Spinal cord (tissue), 10 donors: Measurements from ENCODE around the gene ABHD13. TPM values are rescaled to one million over a fixed set of nuclear protein-coding genes. Genes with fewer than 3 reads are reported as not detected.
"Not testable (repeated sequence)": the region's sequence is repeated elsewhere in the genome, so short reads cannot be mapped to it uniquely, and the experiment has no call there.

Experiments used
- DNase-seq, 6 donors: peaks; one replicate each; pipeline versions ENCODE4 v3.0.0 to v3.0.0-alpha.2; 2013 to 2015; ENCODE audit warnings: low spot score in 6 of 6, low read depth in 4 of 6
- H3K27ac ChIP-seq: one replicate; pipeline ENCODE4 v1.5.1; 2013; ENCODE audit warnings: low read depth, low read length, control low read depth
- H3K27me3 ChIP-seq: one replicate; pipeline ENCODE4 v1.6.1; 2013; ENCODE audit warnings: low read length; ENCODE audit not compliant: control insufficient read depth, insufficient read depth
- H3K36me3 ChIP-seq: one replicate; pipeline ENCODE4 v1.6.1; 2013; ENCODE audit warnings: low read length; ENCODE audit not compliant: control insufficient read depth, insufficient read depth
- H3K4me1 ChIP-seq: one replicate; pipeline ENCODE4 v1.6.1; 2013; ENCODE audit warnings: low read length; ENCODE audit not compliant: control insufficient read depth, insufficient read depth
- H3K4me3 ChIP-seq: one replicate; pipeline ENCODE4 v1.5.1; 2013; ENCODE audit warnings: low read depth, low read length, control low read depth
- H3K9me3 ChIP-seq: one replicate; pipeline ENCODE4 v1.6.1; 2013; ENCODE audit warnings: low read length; ENCODE audit not compliant: control insufficient read depth, insufficient read depth
- WGBS: methylation state at CpG from one replicate; pipeline ENCODE4 v1.1.5; 2013; ENCODE audit warnings: missing lambda C conversion rate; ENCODE audit not compliant: insufficient coverage; 5-methylcytosine and 5-hydroxymethylcytosine counted together
- polyA plus RNA-seq, 2 donors: library from polyadenylated mRNA; unstranded; fragments of 120-200 nt; gene quantifications; one replicate each; pipeline ENCODE4 v1.2.1, GENCODE V29; 2013; ENCODE audit not compliant: insufficient read length in 2 of 2
- total RNA-seq, 2 donors: library from RNA; depleted of rRNA in 1 of 2; stranded (reverse); fragments of 120-200 nt in 1 of 2; fragments of >200 nt in 1 of 2; gene quantifications; one replicate each; pipeline versions ENCODE4 v1.2.3 to v1.2.4, GENCODE V29; 2013 to 2014
- donor health status: healthy.

The ABHD13 gene
- total and polyA plus RNA-seq, 4 donors, result 8.2 to 15.0 (median 10.0) TPM

DNA sequence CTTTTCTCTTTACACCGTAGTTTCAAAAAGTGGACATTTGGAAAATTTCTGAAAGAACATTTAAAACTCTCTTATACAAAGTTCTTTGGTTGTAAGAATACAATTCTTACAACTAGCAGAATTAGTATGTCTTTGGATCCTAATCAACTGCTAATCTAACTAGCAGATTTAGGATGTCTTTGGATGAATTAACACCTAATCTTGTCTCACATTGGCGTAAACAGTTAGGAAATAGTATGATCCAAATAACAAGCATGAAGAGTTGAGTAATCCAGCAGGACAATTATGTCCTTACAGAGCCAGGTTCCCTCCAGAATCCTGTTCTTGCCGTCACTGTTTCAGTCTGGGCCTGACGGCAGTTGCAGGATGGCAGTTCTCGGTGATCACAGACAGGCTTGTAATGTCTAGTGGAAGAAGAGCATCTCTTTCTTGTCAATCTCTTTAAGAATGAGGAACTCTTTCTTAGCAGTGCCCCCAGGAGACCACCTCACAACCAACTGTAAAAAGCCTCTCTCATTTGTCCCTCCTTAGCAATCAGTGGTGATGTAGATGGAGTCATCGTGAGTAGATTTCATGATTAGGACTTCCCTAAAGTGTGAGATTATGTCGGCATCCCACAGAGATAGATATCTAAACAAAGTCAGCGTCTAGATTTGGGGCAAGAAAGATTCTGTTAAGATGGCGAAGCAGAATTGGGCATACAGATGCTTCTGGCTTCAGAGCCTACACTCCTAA lies 45.6 kb downstream of the ABHD13 start:
- H3K4me1 ChIP-seq, result no peaks in the 10 kb centered on the region
- no peak overlapping the region for H3K27ac ChIP-seq
- H3K4me3 ChIP-seq, result no peak overlapping the region
- no peaks in the 10 kb centered on the region for H3K27me3 ChIP-seq
- H3K9me3 ChIP-seq, result no peaks in the 10 kb centered on the region
- no peaks in the 10 kb centered on the region for H3K36me3 ChIP-seq
- 80% methylated on average over 1 of the region's 9 CpGs for WGBS
- no peak for DNase-seq

DNA sequence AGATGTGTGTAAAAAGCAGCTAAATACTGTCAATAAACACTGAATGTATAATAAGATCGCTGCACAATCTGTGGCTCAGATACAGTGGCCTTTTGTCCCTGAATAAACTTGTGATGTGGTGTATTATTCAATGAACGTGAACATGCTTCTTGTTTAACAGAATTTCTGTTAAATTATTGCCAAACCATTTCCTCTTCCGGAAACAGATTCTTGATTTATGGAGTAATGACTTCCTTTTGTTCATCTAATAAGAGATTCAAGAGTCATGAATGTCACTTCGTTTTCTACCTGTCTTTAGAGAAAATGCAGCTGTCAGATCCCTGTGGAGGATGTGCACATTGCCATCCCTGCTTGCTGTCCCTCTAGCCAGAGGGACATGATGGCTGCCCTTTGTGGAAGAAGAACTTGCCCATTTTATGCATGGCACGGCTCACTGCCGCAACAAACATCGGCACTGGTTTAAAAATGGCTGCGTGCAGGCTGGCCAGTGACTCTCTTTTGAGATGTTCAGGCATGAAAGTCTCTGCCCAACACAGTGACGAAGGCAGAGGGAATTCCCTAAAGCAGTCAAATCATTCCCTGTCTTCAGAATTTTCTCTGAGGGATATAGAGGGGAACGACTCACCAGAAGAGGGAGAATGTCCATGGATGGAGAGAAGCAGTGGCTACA lies 48.3 kb downstream of the ABHD13 start:
- Histone ChIP-seq H3K4me3 (no peak overlapping the region), H3K4me1 (no peaks in the 10 kb centered on the region), H3K27ac (no peak overlapping the region), H3K36me3 (no peaks in the 10 kb centered on the region), H3K27me3 (no peaks in the 10 kb centered on the region), H3K9me3 (no peaks in the 10 kb centered on the region)
- no peak for DNase-seq
- 80% methylated on average over 6 of the region's 10 CpGs for WGBS

DNA sequence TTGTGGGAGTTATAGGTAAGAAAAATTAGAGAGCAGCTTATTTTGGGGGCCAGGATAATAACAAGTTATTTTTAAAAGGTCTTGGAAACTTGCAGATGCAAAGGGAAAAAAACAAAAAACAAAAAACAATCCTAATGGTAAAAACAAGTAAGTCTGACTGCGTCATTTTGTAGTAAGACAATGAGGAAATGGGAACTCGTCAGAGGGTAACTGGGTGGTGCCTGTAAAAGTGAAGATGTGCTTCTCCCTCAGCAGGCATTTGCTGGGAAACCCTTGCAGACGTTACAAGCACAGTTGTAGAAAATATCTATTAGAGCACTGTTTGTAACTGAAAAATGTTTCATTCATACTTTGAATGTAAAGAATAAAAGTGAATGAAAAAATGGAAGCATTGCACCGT lies 49.2 kb downstream of the ABHD13 start:
- Histone ChIP-seq H3K27ac (no peak overlapping the region), H3K36me3 (no peaks in the 10 kb centered on the region), H3K4me3 (no peak overlapping the region), H3K27me3 (no peaks in the 10 kb centered on the region), H3K4me1 (no peaks in the 10 kb centered on the region), H3K9me3 (no peaks in the 10 kb centered on the region)
- WGBS, result 80% methylated on average over 2 of the region's 4 CpGs
- DNase-seq, result no peak

DNA sequence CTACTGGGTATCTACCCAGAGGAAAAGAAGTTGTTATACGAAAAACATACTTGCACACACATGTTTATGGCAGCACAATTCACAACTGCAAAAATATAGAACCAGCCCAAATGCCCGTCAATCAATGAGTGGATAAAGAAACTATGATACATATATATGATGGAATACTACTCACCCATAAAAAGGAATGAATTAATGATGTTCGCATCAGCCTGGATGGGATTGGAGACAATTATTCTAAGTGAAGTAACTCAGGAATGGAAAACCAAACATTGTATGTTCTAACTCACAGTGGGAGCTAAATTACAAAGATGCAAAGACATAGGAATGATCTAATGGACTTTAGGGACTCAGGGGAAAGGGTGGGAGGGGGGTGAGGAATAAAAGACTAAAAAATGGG lies 49.7 kb downstream of the ABHD13 start:
- no CpG with 5 or more reads among the region's 3 CpGs for whole genome bisulfite sequencing
- not testable (repeated sequence) for H3K36me3 ChIP-seq, H3K4me1 ChIP-seq, H3K27ac ChIP-seq, H3K4me3 ChIP-seq, H3K27me3 ChIP-seq, DNase-seq, H3K9me3 ChIP-seq

DNA sequence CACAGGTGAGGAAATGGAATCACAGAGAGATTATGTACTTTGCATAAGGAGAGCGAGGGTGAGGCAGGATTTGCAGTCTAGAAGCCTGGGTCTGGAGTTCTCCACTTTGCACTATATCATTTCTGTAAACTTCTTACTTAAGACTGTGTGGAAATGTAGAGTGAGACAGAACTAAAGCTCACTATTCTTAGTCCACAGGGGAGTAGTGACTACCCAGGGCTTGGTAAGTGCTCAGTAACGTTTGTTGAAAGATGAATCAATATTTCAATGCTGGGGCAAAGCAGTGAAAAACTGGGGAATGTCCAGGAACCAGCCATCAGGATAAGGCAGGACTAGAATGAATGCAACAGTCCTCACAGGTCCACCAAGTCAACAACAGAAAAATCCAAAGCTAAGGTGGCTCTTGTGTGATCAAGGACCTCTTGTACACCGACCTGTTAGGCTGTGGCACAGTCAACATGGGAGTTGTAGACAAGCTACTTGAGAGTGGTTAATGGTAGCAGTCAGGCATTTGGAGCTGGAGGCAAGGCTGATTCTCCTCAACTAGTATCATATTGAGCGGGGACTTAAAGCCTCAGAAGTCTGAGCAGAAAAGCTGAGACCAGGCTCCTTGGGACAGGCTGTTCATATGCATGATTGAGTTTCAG lies 50.4 kb downstream of the ABHD13 start:
- DNase-seq, result no peak
- Histone ChIP-seq H3K27ac (no peak overlapping the region), H3K27me3 (no peaks in the 10 kb centered on the region), H3K4me1 (no peaks in the 10 kb centered on the region), H3K36me3 (no peaks in the 10 kb centered on the region), H3K4me3 (no peak overlapping the region), H3K9me3 (no peaks in the 10 kb centered on the region)
- WGBS, result 100% methylated on average over 1 of the region's 4 CpGs

DNA sequence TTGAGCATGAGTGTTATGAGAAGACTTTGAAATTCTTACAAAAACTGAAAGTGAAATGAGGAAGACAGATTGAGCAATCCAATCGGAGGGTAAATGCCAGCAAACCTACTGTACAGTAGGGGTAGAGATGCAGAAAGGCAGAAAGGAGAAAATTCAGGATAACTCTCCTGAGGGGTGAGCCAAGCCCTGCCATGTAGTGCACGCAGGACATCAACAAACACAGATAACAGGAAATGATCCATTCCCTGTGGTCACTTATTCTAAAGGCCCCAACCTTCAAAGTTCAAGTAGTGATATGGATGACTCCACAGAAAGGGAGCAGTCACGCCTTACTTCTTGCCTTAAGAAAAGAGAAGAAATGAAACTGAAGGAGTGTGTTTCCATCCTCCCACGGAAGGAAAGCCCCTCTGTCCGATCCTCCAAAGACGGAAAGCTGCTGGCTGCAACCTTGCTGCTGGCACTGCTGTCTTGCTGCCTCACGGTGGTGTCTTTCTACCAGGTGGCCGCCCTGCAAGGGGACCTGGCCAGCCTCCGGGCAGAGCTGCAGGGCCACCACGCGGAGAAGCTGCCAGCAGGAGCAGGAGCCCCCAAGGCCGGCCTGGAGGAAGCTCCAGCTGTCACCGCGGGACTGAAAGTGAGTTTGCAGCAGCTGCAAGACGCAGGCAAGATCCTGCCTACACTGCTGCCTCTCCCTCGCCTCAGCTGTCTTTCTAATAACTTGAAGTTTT lies 51.6 kb downstream of the ABHD13 start, which contains the start of gene TNFSF13B:
Gene TNFSF13B, plus strand, starts transcription at position 118 of the 728 bp plus-strand sequence. Its CDS starts 178 bp downstream, at position 296.
- 25% methylated on average over 14 of the region's 16 CpGs for WGBS
- DNase-seq, result peak in 1 of 6 donors; percentile 11
- peak within 1 kb of the TSS; percentile 11 for H3K4me3 ChIP-seq

GRCh38 chr13:108270442-108270841 lies 52.2 kb downstream of the ABHD13 start:
- Histone ChIP-seq H3K4me3 (peak overlapping the region; percentile 11), H3K27ac (no peak overlapping the region)
- 80% methylated on average over 2 of the region's 3 CpGs for WGBS

More for the DNA sequence above, 51.6 kb downstream of the ABHD13 start, which contains the start of gene TNFSF13B:
- Histone ChIP-seq H3K27ac (no peak within 1 kb of the TSS), H3K27me3 (no peaks in the 10 kb centered on the region), H3K36me3 (no peaks in the 10 kb centered on the region), H3K9me3 (no peaks in the 10 kb centered on the region), H3K4me1 (no peaks in the 10 kb centered on the region)

GRCh38 chr13:108272333-108272732 lies 54.1 kb downstream of the ABHD13 start:
- Histone ChIP-seq H3K4me3 (no peak overlapping the region), H3K9me3 (no peaks in the 10 kb centered on the region), H3K36me3 (no peaks in the 10 kb centered on the region), H3K4me1 (no peaks in the 10 kb centered on the region), H3K27me3 (no peaks in the 10 kb centered on the region), H3K27ac (no peak overlapping the region)
- DNase-seq, result no peak

More at GRCh38 chr13:108270442-108270841, 52.2 kb downstream of the ABHD13 start:
- no peaks in the 10 kb centered on the region for H3K27me3 ChIP-seq
- DNase-seq, result no peak
- H3K36me3 ChIP-seq, result no peaks in the 10 kb centered on the region
- no peaks in the 10 kb centered on the region for H3K4me1 ChIP-seq
- H3K9me3 ChIP-seq, result no peaks in the 10 kb centered on the region

- no peaks in the 10 kb centered on the region for H3K9me3 ChIP-seq
- peak in 1 of 6 donors; percentile 67 for DNase-seq
- WGBS, result 100% methylated on average over 1 of the region's 5 CpGs
- H3K27me3 ChIP-seq, result no peaks in the 10 kb centered on the region
- H3K4me1 ChIP-seq, result no peaks in the 10 kb centered on the region
- H3K36me3 ChIP-seq, result no peaks in the 10 kb centered on the region
- no peak overlapping the region for H3K4me3 ChIP-seq
- H3K27ac ChIP-seq, result no peak overlapping the region
These were observed 55.4 kb downstream of the ABHD13 start for GRCh38 chr13:108273429-108274118.
